K562 (cell line): ENCODE results near the gene CPZ. TPM values are rescaled to one million over a fixed set of nuclear protein-coding genes. Genes with fewer than 3 reads are reported as not detected.

Experiments used
- TBP ChIP-seq: optimal IDR thresholded peaks from 2 replicates; pipeline ENCODE3; 2011; ENCODE audit warnings: low read depth, low read length, improper control_type of control experiment
- polyA plus RNA-seq, 8 experiments: library from polyadenylated mRNA; depleted of rRNA in 4 of 8; stranded (reverse) in 5 of 8; unstranded in 3 of 8; fragments of >200 nt; fragmentation: Nextera tagmentation in 2 of 8; fragmentation: Illumina TruSeq in 1 of 8; extraction: Ambion mirVana in 2 of 8; extraction: Trizol in 1 of 8; gene quantifications; 2 replicates each; pipeline versions ENCODE4 v1.2.1 to v1.2.3, GENCODE V29; 2011 to 2014; ENCODE audit warnings: inconsistent platforms in 1 of 8, missing spikeins in 1 of 8
- total RNA-seq, 7 experiments: library from RNA; depleted of rRNA in 6 of 7; stranded (reverse); fragments of >200 nt in 6 of 7; fragmentation: Illumina TruSeq in 2 of 7; extraction: Trizol in 2 of 7; gene quantifications; 2 replicates each; pipeline versions ENCODE4 v1.2.1 to v1.2.3, GENCODE V29; 2011 to 2021; ENCODE audit warnings: low replicate concordance in 1 of 7
- TF ChIP-seq, protein P1 (sequence below): fragments of 450-650 bp; IDR thresholded peaks from 2 replicates; pipeline ENCODE4 v1.6.1; 2016; ENCODE audit warnings: low read depth

CPZ gene
- total and polyA plus RNA-seq, 9 of the 15 experiments (the other 6 are each of a cell fraction or from before 2014, with no cell fraction given): 0.06 to 2.2 (median 1.2) TPM; not detected in 1

DNA sequence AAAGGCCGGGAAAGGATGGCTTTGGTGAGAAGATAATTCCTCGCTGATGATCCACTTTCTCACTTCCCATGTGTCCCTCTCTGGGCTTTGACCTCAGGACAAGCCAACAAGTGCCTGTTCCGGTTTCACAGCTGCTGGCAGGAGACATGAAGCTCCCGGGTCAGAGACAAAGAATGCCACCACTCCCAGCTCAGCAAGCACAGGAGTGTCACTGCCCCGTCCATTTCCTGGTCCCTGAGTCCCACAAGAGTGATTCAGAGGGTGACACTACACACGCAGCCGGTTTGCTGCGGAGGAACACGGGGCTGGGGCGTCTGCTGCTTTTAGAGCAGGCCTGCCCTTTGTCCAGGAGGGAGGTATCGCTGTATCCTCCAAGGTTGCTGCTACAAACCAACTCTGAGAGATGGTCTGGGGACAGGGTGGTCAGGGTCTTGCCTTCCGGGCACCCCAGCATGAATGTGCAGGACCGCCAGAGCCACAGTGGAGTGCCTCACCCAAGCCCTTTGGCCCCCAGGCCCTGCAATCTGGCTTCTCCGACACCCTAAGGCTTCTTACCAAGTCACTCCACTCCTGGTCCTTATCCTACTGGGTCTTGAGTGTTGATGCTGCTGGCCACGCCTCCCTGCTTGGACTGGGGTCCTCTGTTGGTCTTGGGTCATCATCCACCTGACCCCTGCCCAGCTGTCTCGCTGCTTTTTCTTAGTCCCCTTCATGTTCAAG, 49.5 kb downstream of the CPZ start (continued):
- TF ChIP-seq, protein P1, sequence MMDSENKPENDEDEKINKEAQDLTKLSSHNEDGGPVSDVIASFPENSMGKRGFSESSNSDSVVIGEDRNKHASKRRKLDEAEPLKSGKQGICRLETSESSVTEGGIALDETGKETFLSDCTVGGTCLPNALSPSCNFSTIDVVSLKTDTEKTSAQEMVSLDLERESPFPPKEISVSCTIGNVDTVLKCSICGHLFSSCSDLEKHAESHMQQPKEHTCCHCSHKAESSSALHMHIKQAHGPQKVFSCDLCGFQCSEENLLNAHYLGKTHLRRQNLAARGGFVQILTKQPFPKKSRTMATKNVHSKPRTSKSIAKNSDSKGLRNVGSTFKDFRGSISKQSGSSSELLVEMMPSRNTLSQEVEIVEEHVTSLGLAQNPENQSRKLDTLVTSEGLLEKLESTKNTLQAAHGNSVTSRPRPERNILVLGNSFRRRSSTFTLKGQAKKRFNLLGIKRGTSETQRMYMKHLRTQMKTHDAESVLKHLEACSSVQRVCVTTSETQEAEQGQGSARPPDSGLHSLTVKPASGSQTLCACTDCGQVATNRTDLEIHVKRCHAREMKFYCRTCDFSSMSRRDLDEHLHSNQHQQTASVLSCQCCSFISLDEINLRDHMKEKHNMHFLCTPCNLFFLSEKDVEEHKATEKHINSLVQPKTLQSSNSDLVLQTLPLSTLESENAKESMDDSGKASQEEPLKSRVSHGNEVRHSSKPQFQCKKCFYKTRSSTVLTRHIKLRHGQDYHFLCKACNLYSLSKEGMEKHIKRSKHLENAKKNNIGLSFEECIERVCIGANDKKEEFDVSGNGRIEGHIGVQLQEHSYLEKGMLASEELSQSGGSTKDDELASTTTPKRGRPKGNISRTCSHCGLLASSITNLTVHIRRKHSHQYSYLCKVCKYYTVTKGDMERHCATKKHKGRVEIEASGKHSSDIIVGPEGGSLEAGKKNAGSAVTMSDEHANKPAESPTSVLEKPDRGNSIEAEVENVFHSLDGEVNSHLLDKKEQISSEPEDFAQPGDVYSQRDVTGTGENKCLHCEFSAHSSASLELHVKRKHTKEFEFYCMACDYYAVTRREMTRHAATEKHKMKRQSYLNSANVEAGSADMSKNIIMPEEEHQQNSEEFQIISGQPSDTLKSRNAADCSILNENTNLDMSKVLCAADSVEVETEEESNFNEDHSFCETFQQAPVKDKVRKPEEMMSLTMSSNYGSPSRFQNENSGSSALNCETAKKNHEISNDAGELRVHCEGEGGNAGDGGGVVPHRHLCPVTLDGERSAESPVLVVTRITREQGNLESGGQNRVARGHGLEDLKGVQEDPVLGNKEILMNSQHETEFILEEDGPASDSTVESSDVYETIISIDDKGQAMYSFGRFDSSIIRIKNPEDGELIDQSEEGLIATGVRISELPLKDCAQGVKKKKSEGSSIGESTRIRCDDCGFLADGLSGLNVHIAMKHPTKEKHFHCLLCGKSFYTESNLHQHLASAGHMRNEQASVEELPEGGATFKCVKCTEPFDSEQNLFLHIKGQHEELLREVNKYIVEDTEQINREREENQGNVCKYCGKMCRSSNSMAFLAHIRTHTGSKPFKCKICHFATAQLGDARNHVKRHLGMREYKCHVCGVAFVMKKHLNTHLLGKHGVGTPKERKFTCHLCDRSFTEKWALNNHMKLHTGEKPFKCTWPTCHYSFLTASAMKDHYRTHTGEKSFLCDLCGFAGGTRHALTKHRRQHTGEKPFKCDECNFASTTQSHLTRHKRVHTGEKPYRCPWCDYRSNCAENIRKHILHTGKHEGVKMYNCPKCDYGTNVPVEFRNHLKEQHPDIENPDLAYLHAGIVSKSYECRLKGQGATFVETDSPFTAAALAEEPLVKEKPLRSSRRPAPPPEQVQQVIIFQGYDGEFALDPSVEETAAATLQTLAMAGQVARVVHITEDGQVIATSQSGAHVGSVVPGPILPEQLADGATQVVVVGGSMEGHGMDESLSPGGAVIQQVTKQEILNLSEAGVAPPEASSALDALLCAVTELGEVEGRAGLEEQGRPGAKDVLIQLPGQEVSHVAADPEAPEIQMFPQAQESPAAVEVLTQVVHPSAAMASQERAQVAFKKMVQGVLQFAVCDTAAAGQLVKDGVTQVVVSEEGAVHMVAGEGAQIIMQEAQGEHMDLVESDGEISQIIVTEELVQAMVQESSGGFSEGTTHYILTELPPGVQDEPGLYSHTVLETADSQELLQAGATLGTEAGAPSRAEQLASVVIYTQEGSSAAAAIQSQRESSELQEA: no peak
- no peak for TF ChIP-seq TBP
- TF ChIP-seq, all 486 proteins: peak for 0
